ENCODE results near the gene AK8. TPM values are rescaled to one million over a fixed set of nuclear protein-coding genes. Genes with fewer than 3 reads are reported as not detected.

Gene AK8
- total RNA-seq = under 1 TPM in 1 of 2 experiments, not detected in 1; 0.63 TPM

- H3K27ac Mint-ChIP-seq = peak within 1 kb of the TSS; percentile 70
- H3K4me3 Mint-ChIP-seq = peak within 1 kb of the TSS; percentile 70
- peaks cover 28% of the 10 kb centered on the region for H3K27me3 Mint-ChIP-seq
- DNase-seq (peak; percentile 78), ATAC-seq (peak; percentile 84)
- H3K36me3 Mint-ChIP-seq = no peaks in the 10 kb centered on the region
- CTCF ChIA-PET = interaction anchor here (0.8 to 1.3 kb wide), 4 partner anchors 24 to 144 kb away, joined by 3 to 5 read pairs (median 4); no protein-coding TSS in a partner anchor
- H3K9me3 Mint-ChIP-seq (ENCODE audit: low read depth) = no peaks in the 10 kb centered on the region
- peaks cover 41% of the 10 kb centered on the region for H3K4me1 Mint-ChIP-seq
These were observed at the start of gene AK8 for GRCh38 chr9:132877824-132878694. TSS of gene AK8 (minus strand) at chr9:132878284. CDS start at chr9:132878255, 29 bp downstream.

GRCh38 chr9:132927704-132928103, 49.6 kb upstream of the AK8 start:
- DNase-seq (no peak), ATAC-seq (no peak)
- Mint-ChIP-seq H3K9me3 (ENCODE audit: low read depth) (no peaks in the 10 kb centered on the region), H3K27ac (no peak overlapping the region), H3K4me1 (no peaks in the 10 kb centered on the region), H3K4me3 (no peak overlapping the region), H3K27me3 (no peaks in the 10 kb centered on the region), H3K36me3 (peaks cover 19% of the 10 kb centered on the region)
- CTCF ChIA-PET = interaction anchor here (0.9 kb wide), 1 partner anchor 25 kb away, joined by 4 read pairs; no protein-coding TSS in a partner anchor

- no peak for DNase-seq
- ATAC-seq = no peak
- no peak overlapping the region for H3K27ac Mint-ChIP-seq
- peaks cover 18% of the 10 kb centered on the region for H3K36me3 Mint-ChIP-seq
- no peaks in the 10 kb centered on the region for H3K9me3 Mint-ChIP-seq (ENCODE audit: low read depth)
- H3K4me1 Mint-ChIP-seq = no peaks in the 10 kb centered on the region
- CTCF ChIA-PET = interaction anchor here (1.1 to 1.5 kb wide), 2 partner anchors 20 to 21 kb away, joined by 3 to 6 read pairs; no protein-coding TSS in a partner anchor
- no peaks in the 10 kb centered on the region for H3K27me3 Mint-ChIP-seq
- H3K4me3 Mint-ChIP-seq = no peak overlapping the region
These were observed 45.3 kb upstream of the AK8 start for GRCh38 chr9:132923346-132923902.

GRCh38 chr9:132919614-132920268, 41.7 kb upstream of the AK8 start:
- H3K9me3 Mint-ChIP-seq (ENCODE audit: low read depth) = no peaks in the 10 kb centered on the region
- DNase-seq (no peak), ATAC-seq (no peak)
- peaks cover 16% of the 10 kb centered on the region for H3K36me3 Mint-ChIP-seq
- no peak overlapping the region for H3K4me3 Mint-ChIP-seq
- no peaks in the 10 kb centered on the region for H3K4me1 Mint-ChIP-seq
- no peaks in the 10 kb centered on the region for H3K27me3 Mint-ChIP-seq
- CTCF ChIA-PET = interaction anchor here (0.8 to 1.5 kb wide), 3 partner anchors 24 to 102 kb away, joined by 3 to 5 read pairs (median 4); no protein-coding TSS in a partner anchor
- H3K27ac Mint-ChIP-seq = no peak overlapping the region

- CTCF ChIA-PET = interaction anchor here (0.7 to 4.3 kb wide), 2 partner anchors 13 to 39 kb away, joined by 3 to 14 read pairs; no protein-coding TSS in a partner anchor
- no peak overlapping the region for H3K27ac Mint-ChIP-seq
- DNase-seq = no peak
These were observed 36.8 kb upstream of the AK8 start for GRCh38 chr9:132914924-132915323.

GRCh38 chr9:132912131-132912530, 34.0 kb upstream of the AK8 start:
- Mint-ChIP-seq H3K27me3 (no peaks in the 10 kb centered on the region), H3K4me1 (peaks cover 12% of the 10 kb centered on the region), H3K27ac (no peak overlapping the region), H3K9me3 (ENCODE audit: low read depth) (no peaks in the 10 kb centered on the region), H3K4me3 (no peak overlapping the region), H3K36me3 (peaks cover 16% of the 10 kb centered on the region)
- CTCF ChIA-PET = interaction anchor here (3.0 kb wide), 1 partner anchor 10 kb away, joined by 8 read pairs; no protein-coding TSS in a partner anchor
- no peak for ATAC-seq
- no peak for DNase-seq

More at GRCh38 chr9:132914924-132915323, 36.8 kb upstream of the AK8 start:
- H3K4me3 Mint-ChIP-seq = no peak overlapping the region
- no peaks in the 10 kb centered on the region for H3K27me3 Mint-ChIP-seq
- no peaks in the 10 kb centered on the region for H3K4me1 Mint-ChIP-seq
- H3K9me3 Mint-ChIP-seq (ENCODE audit: low read depth) = no peaks in the 10 kb centered on the region
- H3K36me3 Mint-ChIP-seq = peaks cover 21% of the 10 kb centered on the region
- no peak for ATAC-seq

- CTCF ChIA-PET = interaction anchor here (1.0 to 1.7 kb wide), 2 partner anchors 9 to 61 kb away, joined by 3 to 5 read pairs; no protein-coding TSS in a partner anchor
- peaks cover 12% of the 10 kb centered on the region for H3K4me1 Mint-ChIP-seq
- no peaks in the 10 kb centered on the region for H3K9me3 Mint-ChIP-seq (ENCODE audit: low read depth)
- peaks cover 15% of the 10 kb centered on the region for H3K36me3 Mint-ChIP-seq
- H3K27me3 Mint-ChIP-seq = no peaks in the 10 kb centered on the region
- H3K27ac Mint-ChIP-seq = no peak overlapping the region
- ATAC-seq (no peak), DNase-seq (no peak)
- no peak overlapping the region for H3K4me3 Mint-ChIP-seq
These were observed 32.3 kb upstream of the AK8 start for GRCh38 chr9:132910376-132910775.

GRCh38 chr9:132909311-132909710, 31.2 kb upstream of the AK8 start:
- H3K27me3 Mint-ChIP-seq = no peaks in the 10 kb centered on the region
- no peak overlapping the region for H3K27ac Mint-ChIP-seq
- ATAC-seq = no peak
- no peaks in the 10 kb centered on the region for H3K9me3 Mint-ChIP-seq (ENCODE audit: low read depth)
- CTCF ChIA-PET = interaction anchor here (0.9 to 1.7 kb wide), 4 partner anchors 8 to 113 kb away, joined by 3 to 5 read pairs (median 4); no protein-coding TSS in a partner anchor
- peaks cover 15% of the 10 kb centered on the region for H3K36me3 Mint-ChIP-seq
- peaks cover 12% of the 10 kb centered on the region for H3K4me1 Mint-ChIP-seq
- DNase-seq = no peak
- H3K4me3 Mint-ChIP-seq = no peak overlapping the region

GRCh38 chr9:132908635-132909034, 30.6 kb upstream of the AK8 start:
- no peak for DNase-seq
- no peaks in the 10 kb centered on the region for H3K27me3 Mint-ChIP-seq
- H3K27ac Mint-ChIP-seq = no peak overlapping the region
- H3K4me1 Mint-ChIP-seq = peaks cover 12% of the 10 kb centered on the region
- CTCF ChIA-PET = interaction anchor here (0.6 to 1.7 kb wide), 5 partner anchors 7 to 157 kb away, joined by 3 to 5 read pairs (median 3); no protein-coding TSS in a partner anchor
- no peaks in the 10 kb centered on the region for H3K9me3 Mint-ChIP-seq (ENCODE audit: low read depth)
- H3K36me3 Mint-ChIP-seq = peaks cover 16% of the 10 kb centered on the region
- H3K4me3 Mint-ChIP-seq = no peak overlapping the region
- peak; percentile 64 for ATAC-seq

GRCh38 chr9:132905726-132906125, 27.6 kb upstream of the AK8 start:
- peaks cover 6% of the 10 kb centered on the region for H3K36me3 Mint-ChIP-seq
- H3K4me3 Mint-ChIP-seq = no peak overlapping the region
- DNase-seq (no peak), ATAC-seq (no peak)
- H3K27ac Mint-ChIP-seq = no peak overlapping the region
- CTCF ChIA-PET = interaction anchor here (1.0 kb wide), 1 partner anchor 28 kb away, joined by 3 read pairs; no protein-coding TSS in a partner anchor
- H3K9me3 Mint-ChIP-seq (ENCODE audit: low read depth) = no peaks in the 10 kb centered on the region
- H3K4me1 Mint-ChIP-seq = peaks cover 27% of the 10 kb centered on the region
- H3K27me3 Mint-ChIP-seq = no peaks in the 10 kb centered on the region

GRCh38 chr9:132903574-132904492, 25.7 kb upstream of the AK8 start:
- Mint-ChIP-seq H3K27ac (no peak overlapping the region), H3K4me3 (no peak overlapping the region), H3K4me1 (peaks cover 23% of the 10 kb centered on the region), H3K27me3 (no peaks in the 10 kb centered on the region), H3K36me3 (peaks cover 1% of the 10 kb centered on the region), H3K9me3 (ENCODE audit: low read depth) (no peaks in the 10 kb centered on the region)
- DNase-seq (no peak), ATAC-seq (no peak)
- CTCF ChIA-PET = interaction anchor here (0.5 to 1.9 kb wide), 6 partner anchors 19 to 641 kb away, joined by 3 to 7 read pairs (median 3); no protein-coding TSS in a partner anchor
